ENCODE measurements around the gene SIK1. TPM values are rescaled to one million over a fixed set of nuclear protein-coding genes. Genes with fewer than 3 reads are reported as not detected.
"Not testable (repeated sequence)": the region's sequence is repeated elsewhere in the genome, so short reads cannot be mapped to it uniquely, and the experiment has no call there.

SIK1 gene
- total RNA-seq, 1 experiment from 2014 or later: 5.7 TPM

DNA sequence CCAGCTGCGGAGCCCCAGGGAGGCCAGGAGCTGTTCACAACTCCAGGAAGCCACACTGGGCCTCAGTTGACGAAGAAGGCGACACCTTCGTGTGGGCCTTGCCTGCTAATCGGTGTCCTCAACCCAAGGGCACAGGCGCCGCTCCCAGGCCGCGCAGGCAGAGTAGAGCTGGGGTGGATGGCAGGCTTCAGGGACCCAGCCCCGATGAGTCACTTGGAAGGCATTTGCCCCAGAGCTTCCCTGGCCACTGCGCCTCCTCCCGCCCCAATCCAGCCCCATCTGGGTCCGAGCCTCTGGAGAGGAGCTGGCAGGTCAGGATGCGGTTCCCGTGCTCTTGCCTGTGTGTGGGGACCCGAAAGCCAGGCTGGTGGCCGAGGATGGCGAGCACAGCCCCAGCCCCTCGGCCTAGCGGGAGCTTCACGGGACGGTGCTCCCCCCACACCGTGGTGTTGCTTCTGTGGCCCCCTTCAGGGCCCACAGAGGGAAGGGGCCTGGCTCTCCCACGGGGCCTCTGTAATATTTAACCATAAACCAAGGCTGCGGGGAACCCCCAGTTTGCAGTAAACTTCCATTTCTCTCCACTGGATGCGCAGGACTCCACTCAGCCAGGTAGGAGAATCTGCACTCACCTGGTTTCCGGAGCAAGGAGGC lies 30.0 kb downstream of the SIK1 start:
- DNase-seq; H3K4me2 ChIP-seq (ENCODE audit: insufficient read depth, insufficient read length, low read length); H4K91ac ChIP-seq (ENCODE audit: insufficient read length, low read depth, low read length); H3K79me2 ChIP-seq (ENCODE audit: insufficient read depth, low read length); H3K14ac ChIP-seq (ENCODE audit: insufficient read depth, low read length); H3K4ac ChIP-seq (ENCODE audit: low read depth, low read length); H3K79me1 ChIP-seq (ENCODE audit: insufficient read depth, low read depth, low read length, poor library complexity, severe bottlenecking); H4K8ac ChIP-seq (replicated peaks; ENCODE audit: insufficient read length, low read depth, low read length); H3K4me1 ChIP-seq (ENCODE audit: insufficient read depth, low read length); H3T11ph ChIP-seq (ENCODE audit: low read length); H3K18ac ChIP-seq (ENCODE audit: insufficient read length, low read depth, low read length); H3K9me3 ChIP-seq (ENCODE audit: control insufficient read depth, low read depth, low read length); H4K5ac ChIP-seq (ENCODE audit: insufficient read length, low read depth, low read length); H2AFZ ChIP-seq (ENCODE audit: low read length); H3K23ac ChIP-seq (ENCODE audit: insufficient read length, low read depth, low read length); H3K27ac ChIP-seq (ENCODE audit: insufficient read length, low read depth, low read length); H3K27me3 ChIP-seq (ENCODE audit: insufficient read depth, low read length); H2BK120ac ChIP-seq (ENCODE audit: low read depth, low read length, poor library complexity, severe bottlenecking); H4K20me1 ChIP-seq (ENCODE audit: control insufficient read depth, insufficient read depth, insufficient read length); H3K4me1 Mint-ChIP-seq; H3K23me2 ChIP-seq (ENCODE audit: insufficient read length, low read depth, low read length, poor library complexity, severe bottlenecking); H3K36me3 Mint-ChIP-seq (ENCODE audit: insufficient read depth in 1 of 3, low read depth in 3 of 3); H3K9ac ChIP-seq (ENCODE audit: extremely low read depth, insufficient read length, low read length); H3K27ac Mint-ChIP-seq; H2AK5ac ChIP-seq (ENCODE audit: insufficient read length, low read length); H3K4me3 Mint-ChIP-seq; H3K9me3 Mint-ChIP-seq; H2BK12ac ChIP-seq (ENCODE audit: insufficient read length, low read depth, low read length); H3K56ac ChIP-seq (ENCODE audit: insufficient read length, low read depth, low read length); H2BK5ac ChIP-seq (ENCODE audit: insufficient read length, low read length); H2BK15ac ChIP-seq (ENCODE audit: low read depth, low read length); H3K27me3 Mint-ChIP-seq (ENCODE audit: low read depth); H2BK20ac ChIP-seq (ENCODE audit: low read depth, low read length, poor library complexity, severe bottlenecking): not testable (repeated sequence)
- no CpG with 5 or more reads among the region's 27 CpGs for WGBS (ENCODE audit: extremely low coverage, insufficient read length, low lambda C conversion rate)

DNA sequence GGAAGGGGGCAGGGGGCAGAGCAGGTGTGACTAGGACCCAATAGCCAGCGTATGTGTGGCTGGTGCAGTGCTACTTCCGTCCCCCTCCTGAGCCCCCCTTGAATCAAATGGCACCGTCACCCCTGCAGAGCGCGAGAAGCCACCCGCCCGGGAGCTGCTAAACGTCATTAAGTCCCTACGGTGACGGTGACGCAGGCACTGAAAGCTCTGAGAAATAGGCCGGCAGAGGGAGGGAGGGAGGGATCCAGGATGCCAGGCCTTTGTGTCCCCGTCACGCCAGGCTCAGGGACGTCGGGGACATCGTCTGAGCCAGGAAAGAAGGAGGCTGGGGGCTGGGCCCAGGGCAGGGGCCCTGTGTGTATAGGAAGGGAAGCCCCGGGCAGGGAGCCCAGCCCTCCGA lies 43.6 kb downstream of the SIK1 start:
- not testable (repeated sequence) for H3K4me3 Mint-ChIP-seq; H3K18ac ChIP-seq (ENCODE audit: insufficient read length, low read depth, low read length); H3K14ac ChIP-seq (ENCODE audit: insufficient read depth, low read length); H2BK15ac ChIP-seq (ENCODE audit: low read depth, low read length); H4K20me1 ChIP-seq (ENCODE audit: control insufficient read depth, insufficient read depth, insufficient read length); H3K27me3 ChIP-seq (ENCODE audit: insufficient read depth, low read length); H2AFZ ChIP-seq (ENCODE audit: low read length); H3K27ac Mint-ChIP-seq; H3K27me3 Mint-ChIP-seq (ENCODE audit: low read depth); H2BK5ac ChIP-seq (ENCODE audit: insufficient read length, low read length); H3K23ac ChIP-seq (ENCODE audit: insufficient read length, low read depth, low read length); DNase-seq; H2BK20ac ChIP-seq (ENCODE audit: low read depth, low read length, poor library complexity, severe bottlenecking); H3K79me1 ChIP-seq (ENCODE audit: insufficient read depth, low read depth, low read length, poor library complexity, severe bottlenecking); H3K9ac ChIP-seq (ENCODE audit: extremely low read depth, insufficient read length, low read length); H4K91ac ChIP-seq (ENCODE audit: insufficient read length, low read depth, low read length); H3K4me2 ChIP-seq (ENCODE audit: insufficient read depth, insufficient read length, low read length); H4K8ac ChIP-seq (replicated peaks; ENCODE audit: insufficient read length, low read depth, low read length); H3T11ph ChIP-seq (ENCODE audit: low read length); H3K56ac ChIP-seq (ENCODE audit: insufficient read length, low read depth, low read length); H3K9me3 ChIP-seq (ENCODE audit: control insufficient read depth, low read depth, low read length); H4K5ac ChIP-seq (ENCODE audit: insufficient read length, low read depth, low read length); H2BK120ac ChIP-seq (ENCODE audit: low read depth, low read length, poor library complexity, severe bottlenecking); H3K4me1 ChIP-seq (ENCODE audit: insufficient read depth, low read length); H3K79me2 ChIP-seq (ENCODE audit: insufficient read depth, low read length); H3K9me3 Mint-ChIP-seq; H3K36me3 Mint-ChIP-seq (ENCODE audit: insufficient read depth in 1 of 3, low read depth in 3 of 3); H3K4ac ChIP-seq (ENCODE audit: low read depth, low read length); H2AK5ac ChIP-seq (ENCODE audit: insufficient read length, low read length); H3K27ac ChIP-seq (ENCODE audit: insufficient read length, low read depth, low read length); H3K4me1 Mint-ChIP-seq; H2BK12ac ChIP-seq (ENCODE audit: insufficient read length, low read depth, low read length); H3K23me2 ChIP-seq (ENCODE audit: insufficient read length, low read depth, low read length, poor library complexity, severe bottlenecking)
- no CpG with 5 or more reads among the region's 19 CpGs for WGBS (ENCODE audit: extremely low coverage, insufficient read length, low lambda C conversion rate)

All from H9 (cell line).